Middle frontal gyrus (tissue), 1 donor: ENCODE results near the gene FLCN.

Source experiments
- DNase-seq: peaks from one replicate; pipeline ENCODE4 v3.0.0-alpha.2; 2015; ENCODE audit warnings: low spot score; ENCODE audit errors: extremely low spot score

Gene FLCN

GRCh38 chr17:17168401-17168800 is 68.6 kb downstream of the FLCN start:
- DNase-seq, result no peak

- no peak for DNase-seq
These were observed 69.0 kb downstream of the FLCN start for GRCh38 chr17:17167986-17168385.

DNA sequence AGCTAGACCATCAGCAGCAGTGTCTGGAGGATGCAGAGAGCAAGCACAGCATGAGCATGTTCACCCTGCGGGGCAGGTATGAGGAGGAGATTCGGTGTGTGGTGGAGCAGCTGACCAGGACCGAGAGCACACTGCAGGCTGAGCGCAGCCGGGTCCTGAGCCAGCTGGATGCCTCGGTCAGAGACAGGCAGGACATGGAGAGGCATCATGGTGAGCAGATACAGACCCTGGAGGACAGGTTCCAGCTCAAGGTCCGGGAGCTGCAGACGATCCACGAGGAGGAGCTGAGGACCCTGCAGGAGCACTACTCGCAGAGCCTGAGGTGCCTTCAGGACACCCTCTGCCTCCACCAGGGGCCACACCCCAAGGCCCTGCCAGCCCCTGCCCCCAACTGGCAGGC is 69.6 kb downstream of the FLCN start:
- DNase-seq, result no peak

- no peak for DNase-seq
These were observed 70.5 kb downstream of the FLCN start for GRCh38 chr17:17166446-17166845.

- no peak for DNase-seq
These were observed 71.2 kb downstream of the FLCN start for GRCh38 chr17:17165666-17166308.

DNA sequence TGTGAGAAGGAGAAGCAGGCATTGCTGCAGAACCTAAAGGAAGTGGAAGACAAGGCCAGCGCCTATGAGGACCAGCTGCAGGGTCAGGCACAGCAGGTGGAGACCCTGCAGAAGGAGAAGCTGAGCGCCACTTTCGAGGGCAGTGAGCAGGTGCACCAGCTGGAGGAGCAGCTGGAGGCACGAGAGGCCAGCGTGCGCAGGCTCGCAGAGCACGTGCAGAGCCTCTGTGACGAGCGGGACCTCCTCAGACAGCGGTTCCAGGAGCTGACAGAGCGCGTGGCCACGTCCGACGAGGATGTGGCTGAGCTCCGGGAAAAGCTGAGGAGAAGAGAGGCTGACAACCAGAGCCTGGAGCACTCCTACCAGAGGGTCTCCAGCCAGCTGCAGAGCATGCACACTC is 72.3 kb downstream of the FLCN start:
- DNase-seq, result no peak

DNA sequence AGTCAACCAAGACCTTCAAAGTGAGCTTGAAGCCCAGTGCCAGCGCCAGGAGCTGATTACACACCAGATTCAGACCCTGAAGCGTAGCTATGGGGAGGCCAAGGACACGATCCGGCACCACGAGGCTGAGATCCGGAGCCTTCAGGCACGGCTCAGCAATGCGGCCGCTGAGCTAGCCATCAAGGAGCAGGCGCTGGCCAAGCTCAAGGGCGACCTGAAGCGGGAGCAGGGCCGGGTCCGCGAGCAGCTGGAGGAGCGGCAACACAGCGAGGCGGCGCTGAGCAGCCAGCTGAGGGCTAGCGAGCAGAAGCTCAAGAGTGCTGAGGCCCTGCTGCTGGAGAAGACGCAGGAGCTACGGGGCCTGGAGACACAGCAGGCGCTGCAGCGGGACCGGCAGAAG is 72.8 kb downstream of the FLCN start:
- DNase-seq, result no peak
